ENCODE measurements around the gene DBNL.
A peak's percentile ranks its signal among the peaks of the same experiment; 100 is the strongest.

DBNL gene

DNA sequence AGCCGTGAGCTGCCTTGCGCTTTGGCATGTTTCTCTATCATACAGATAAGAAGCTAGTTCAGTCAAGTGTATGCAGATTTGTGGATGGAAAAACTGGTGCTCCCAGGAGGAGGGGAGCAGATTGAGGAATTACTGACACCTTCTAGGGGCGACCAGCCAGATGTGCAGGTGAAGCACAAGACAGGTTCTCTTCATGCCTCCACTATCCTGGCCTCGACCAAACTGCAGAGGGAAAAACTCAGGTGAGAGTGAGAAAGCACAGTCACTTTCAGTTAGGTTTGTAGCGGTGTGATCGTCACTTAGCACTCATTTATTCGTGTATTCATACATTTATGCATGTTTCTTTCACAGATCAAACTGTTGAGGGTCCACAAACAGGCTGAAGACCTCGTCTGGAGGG is 600 bp upstream of the DBNL start:
- no peak for DNase-seq

DNA sequence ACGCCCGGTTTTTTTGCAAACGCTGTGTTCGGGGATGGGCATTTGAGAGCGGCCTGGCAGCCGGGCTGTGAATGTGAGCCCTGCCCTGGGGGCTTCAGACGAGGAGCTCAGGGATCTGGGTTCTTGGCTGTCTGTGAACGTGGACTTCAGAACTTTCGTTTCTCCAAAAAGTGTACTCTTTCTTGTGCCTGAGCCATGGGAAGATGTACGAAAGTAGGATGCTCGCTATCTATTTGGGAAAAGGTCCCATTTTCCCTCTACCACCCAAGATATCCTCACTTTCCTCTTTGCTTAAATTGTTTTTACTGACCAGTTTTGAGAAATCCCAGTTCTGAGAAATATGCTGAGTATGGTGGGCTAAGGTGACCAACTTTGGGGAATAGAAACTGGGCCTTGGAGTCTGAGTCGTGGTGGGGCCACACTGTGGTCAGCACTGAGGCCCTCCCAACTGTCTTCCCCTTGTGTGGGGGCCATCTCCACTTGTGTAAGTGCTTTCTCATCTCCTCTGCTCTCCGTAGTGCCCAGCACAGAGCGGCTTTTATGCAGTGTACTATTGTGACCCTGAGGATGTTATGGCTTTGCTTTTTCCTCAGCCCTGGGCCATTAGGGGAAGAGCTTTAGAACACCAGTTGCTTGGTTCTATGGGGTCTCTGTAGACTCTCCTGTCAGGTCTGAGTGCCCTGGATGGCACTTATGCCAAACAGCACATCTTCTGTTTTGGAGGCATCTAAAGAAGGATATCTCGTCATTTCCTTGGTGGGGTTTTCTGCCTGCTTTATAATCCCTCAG is 918 bp downstream of the DBNL start:
- DNase-seq: peak in 1 of 2 donors; percentile 36

DNA sequence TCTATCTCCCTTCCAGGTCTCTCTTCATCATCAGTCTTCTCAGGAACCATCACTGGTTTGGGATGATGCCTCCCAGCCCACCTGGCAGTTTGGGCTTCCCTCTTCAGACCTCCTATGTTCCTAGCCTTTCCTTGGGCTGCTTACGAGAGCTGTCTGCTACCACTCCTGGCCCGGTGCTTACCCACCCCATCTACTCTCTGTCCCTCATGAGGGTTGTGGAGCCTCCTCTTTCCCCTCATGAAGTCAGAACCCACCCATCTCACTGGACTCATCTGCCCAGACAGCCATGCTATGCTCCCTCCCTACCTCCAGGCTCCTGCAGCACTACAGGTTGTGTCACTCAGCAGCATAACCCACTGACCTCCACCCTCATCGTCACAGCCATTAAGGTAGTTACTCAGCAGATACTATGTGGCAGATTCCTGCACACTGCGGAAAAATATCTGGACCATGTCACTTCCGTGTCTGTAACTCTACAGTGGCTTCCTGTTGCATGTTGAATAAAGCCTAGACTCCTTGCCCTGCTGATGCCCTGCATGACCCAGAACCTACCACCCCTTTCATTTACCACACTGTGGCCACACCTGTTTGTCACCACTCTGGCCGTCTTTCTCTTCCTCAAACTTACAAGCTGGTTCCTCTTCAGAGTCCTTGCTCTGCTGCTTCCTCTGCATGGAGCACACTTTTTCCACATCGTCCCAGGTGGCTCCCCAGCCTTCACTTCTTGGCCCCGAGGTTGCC is 2.0 kb downstream of the DBNL start:
- peak; percentile 54 to 85 for DNase-seq

DNA sequence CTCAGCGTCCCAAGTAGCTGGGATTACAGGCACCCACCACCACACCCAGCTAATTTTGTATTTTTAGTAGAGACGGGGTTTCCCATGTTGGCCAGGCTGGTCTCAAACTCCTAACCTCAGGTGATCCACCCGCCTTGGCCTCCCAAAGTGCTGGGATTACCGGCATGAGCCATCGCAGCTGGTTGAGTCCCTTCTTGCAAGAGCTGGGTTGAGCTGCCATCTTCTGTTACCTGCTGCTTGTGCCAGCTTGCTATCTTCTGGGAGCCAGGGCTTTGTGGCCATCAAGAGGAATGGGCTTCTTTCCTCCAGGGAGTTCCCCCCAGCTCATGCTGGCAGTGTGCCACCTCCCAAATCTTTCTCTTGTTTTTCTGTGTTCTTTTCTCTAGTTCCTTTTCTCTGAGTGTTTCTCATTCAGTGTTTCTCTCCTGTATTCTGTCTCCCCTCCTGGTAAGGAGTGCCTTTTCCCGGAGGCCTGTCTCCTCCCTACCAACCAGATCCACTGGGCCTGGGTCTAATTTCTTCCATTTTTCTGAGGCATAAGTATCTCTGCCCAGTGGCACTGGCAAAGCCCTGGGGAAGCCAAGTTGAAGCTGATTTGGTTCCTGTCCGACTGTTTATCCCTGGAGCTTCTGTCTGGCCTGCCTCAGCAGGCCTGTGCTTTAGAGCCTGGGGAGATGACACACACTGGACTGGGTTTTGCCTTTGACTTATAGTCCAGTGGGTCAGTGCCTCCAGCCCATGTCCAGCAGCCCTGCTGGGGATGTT is 3.7 kb downstream of the DBNL start:
- DNase-seq: no peak

DNA sequence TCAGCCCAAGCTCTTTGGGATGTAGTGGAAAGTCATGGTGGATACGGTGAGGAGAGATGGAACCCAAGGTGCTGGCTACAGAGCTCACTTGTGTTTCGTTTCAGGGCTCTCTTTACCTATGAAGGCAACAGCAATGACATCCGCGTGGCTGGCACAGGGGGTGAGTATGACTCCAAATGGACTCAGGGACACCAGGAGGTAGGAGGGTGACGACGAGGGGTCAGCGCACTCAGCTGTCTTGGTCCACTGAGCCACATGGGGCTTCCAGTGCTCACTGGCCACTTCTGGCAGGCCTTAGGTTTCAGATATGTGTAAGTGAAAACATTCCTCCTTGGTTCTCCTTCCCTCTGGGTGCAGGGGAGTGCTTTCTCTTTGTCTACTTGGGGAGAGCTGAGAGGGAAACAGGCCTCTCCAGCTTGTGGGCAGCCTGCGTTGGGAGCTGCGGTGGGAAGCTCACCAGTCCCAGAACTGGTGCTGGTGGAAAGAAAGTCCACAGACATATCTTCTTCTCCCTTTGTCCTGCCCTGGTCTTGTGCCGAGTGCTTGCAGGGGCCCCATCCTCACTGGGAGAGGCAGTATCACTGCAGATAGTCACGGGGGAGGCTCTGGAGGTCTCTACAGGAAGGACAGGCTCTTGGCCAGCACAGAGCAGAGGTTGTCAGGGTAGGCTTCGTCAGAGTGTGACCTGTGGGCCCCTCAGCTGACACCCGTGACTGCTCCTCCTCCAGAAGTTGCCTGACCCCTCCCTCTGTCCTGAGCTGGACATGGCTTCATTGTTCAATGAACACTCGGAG is 5.8 kb downstream of the DBNL start:
- DNase-seq: no peak

DNA sequence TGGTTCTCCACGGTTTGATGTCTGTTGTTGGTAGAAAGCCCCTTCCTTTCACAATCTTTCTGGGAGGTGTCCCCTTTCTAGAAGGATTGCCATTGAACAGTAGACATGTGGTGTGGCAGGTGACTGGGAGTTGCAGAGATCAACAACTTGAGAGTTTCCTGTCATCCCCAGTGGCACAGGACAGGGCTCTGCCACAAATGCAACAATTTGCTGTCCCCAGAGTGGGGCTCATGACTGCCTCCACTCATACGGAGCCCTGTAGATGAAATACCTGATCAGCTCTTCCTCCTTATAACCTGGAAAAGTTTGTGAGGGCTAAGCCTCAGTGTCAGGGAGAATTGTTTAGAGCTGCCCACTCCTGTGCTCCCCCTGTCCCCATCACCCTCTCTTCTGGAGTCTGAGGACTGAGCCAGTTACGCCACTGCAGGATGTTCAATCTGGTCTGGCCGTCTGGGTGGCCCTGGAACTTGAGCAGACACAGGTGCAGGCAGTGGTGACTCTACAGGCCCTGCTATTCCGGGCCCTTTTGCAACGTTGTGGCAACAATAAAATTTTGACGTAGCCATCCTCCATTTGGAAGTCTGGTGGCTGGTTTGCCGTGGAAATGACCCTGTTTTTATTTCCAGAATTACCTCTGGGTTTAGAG is 6.5 kb downstream of the DBNL start:
- no peak for DNase-seq

DNA sequence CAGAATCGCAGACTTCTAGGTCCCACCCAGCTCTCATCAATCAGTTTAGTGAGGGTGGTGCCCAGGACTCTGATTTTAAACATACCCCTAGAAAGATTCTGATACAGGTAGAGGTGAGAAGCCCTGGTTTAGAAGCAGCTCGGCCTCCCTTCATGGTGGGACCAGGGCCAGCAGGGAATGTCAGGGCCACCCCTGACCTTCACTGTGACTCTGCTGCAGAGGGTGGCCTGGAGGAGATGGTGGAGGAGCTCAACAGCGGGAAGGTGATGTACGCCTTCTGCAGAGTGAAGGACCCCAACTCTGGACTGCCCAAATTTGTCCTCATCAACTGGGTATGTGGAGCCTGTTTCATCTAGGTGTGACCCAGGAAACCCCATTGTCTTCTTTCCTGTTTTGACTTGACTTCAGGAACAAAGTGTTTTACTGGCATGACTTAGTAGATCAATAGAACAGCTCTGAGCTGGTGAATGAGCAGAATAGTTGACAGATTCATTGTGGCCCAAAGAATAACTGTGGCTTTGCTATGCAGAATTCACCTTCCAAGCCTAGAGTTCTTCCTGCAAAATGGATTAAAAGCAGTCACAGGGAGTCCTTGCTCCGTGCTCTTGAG is 7.2 kb downstream of the DBNL start:
- DNase-seq: no peak

DNA sequence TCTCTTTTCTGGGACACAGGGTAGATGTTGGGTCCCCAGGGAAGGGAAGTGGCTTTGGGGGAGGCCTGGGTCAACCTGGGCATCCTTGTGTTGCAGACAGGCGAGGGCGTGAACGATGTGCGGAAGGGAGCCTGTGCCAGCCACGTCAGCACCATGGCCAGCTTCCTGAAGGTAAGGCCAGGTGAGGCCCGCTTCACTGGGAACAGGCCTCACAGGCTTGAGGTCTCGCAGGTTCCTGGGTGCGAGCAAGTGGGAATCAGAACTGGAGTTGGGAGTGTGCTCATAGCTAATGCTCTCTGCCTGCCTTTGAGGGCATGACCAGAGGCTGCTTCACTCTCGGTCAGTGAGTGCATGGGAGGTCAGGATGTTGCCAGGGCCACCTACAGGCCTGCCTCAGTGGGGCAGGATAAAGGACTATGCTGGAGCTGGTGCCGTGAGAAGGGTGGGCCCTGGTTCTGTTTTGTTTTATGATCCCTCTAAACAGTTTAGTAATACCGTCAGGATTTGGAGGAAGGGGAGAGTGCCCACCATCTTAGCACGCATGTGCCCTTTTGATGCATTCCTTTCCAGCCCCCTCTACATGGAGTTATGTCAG is 8.4 kb downstream of the DBNL start:
- no peak for DNase-seq

DNA sequence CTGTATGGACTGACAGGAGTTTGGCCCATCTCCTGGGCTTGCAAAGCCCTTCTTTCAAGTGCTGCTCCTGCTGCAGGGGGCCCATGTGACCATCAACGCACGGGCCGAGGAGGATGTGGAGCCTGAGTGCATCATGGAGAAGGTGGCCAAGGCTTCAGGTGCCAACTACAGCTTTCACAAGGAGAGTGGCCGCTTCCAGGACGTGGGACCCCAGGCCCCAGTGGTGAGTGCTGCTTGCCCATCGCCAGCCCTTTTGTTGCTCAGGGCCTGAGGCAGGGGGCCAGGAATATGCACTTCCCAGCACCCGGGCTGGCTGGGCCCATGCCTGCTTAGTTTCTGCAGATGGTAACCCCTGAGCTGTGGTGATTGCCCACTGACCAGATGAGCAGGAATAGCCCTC is 12.2 kb downstream of the DBNL start:
- DNase-seq: no peak

DNA sequence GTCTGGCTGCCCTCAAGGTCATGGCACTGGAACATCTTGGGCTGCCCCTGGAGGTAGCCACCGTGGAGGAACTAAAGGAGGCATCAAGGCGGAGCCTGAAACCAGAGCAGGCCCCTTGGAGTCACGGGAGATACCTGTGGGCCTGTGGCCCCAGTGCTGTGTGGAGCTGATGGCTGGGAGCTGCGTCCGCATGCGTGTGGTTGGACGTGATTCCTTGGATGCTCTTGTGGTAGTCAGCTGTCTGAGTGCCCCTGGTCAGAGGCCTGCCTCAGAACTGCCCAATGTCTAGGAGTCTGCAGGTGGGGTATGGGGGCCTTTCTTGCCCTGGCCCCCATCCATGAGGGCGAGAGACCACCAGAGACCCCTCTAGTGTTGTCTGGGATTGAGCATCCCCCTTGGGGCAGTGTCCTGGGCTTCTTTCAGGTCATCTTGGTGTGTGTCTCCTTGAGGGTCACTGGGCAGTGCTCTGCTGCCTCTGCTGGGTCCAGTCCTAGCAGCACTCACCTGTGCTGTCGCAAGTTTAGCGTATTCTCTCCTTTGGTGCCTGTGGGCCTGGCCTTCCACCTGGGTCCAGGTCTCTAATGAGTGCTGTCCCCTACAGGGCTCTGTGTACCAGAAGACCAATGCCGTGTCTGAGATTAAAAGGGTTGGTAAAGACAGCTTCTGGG is 12.8 kb downstream of the DBNL start:
- DNase-seq: no peak

DNA sequence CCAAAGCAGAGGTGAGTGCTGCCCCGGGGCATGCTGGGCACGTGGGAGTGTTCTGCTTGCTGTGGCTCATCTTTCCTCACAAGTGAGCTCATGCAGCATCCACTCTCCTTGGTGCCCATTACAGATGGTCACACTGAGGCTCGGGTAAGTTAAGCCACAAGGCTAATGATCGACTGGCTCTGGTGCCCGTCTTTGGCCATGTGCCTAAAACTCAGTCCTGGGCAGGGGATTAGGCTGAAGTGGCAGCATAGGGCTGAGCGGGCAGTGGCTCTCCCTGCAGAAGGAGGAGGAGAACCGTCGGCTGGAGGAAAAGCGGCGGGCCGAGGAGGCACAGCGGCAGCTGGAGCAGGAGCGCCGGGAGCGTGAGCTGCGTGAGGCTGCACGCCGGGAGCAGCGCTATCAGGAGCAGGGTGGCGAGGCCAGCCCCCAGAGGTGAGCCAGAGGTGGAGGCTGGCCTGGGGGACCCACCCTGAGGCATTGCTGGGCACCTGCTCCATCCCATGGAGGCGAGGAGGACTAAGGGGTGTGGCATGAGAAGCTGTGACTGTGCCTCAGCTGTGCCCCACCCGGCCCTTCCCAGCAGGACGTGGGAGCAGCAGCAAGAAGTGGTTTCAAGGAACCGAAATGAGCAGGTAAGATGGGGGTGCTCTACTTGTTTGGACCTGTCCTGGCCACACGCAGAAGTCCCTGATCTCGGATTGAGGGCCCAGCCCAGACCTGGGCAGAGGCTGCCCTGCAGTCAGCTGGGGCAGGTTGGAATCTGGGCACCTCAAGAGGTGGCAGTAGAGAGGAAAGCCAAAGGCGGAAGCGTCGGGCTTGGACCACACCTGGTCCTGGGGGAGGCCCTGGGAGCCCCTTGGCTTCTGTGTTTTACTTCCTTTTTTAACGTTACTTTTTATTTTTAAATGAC is 13.6 kb downstream of the DBNL start:
- DNase-seq: peak in 1 of 2 donors; percentile 36

DNA sequence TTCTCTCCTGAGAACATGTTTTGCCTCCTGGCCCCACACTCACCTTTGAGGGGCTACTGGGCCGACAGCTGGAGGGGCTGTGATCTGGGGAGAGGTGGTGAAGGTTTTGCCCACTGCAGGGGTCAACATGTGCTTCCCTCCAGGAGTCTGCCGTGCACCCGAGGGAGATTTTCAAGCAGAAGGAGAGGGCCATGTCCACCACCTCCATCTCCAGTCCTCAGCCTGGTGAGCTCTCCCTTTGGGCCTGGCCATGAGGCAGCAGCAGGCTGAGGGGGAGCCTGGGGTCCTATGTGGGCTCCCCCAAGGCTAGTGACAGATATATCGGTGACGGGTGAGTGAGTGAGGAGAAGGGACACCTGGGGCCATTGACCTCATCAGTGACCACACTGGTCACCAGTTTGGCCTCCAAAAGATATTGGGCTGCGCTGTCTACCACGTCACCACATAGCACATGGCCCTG is 14.3 kb downstream of the DBNL start:
- DNase-seq: no peak

DNA sequence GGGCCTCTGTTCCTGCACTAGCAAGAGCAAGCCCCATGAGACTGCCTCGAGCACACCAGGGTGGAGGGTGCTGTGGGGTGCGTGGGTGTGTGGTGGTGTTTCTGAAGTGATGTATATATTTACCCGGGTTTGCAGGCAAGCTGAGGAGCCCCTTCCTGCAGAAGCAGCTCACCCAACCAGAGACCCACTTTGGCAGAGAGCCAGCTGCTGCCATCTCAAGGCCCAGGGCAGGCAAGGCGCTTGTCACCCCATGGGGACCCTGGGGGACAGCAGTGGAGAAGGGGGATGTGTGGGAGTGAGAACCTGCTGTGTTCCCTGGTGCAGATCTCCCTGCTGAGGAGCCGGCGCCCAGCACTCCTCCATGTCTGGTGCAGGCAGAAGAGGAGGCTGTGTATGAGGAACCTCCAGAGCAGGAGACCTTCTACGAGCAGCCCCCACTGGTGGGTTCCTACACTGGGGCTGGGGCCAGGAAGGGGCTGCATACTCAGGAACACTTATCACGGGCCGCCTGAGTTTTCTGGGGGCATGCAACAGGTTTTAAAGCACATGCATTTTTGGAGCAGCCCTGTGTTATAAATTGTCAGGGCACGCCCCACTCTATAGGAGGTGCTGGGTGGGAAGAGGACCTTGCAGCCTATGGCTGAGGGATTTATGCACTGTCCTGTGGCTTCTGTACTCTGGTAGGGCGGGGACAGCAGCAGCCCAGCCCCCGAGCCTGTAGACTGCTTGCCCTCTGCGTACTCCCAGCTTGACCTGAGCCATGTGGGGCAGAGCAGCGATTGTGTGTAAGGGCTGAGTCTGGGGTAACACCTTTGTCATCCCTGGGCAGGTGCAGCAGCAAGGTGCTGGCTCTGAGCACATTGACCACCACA is 15.0 kb downstream of the DBNL start:
- DNase-seq: peak in 1 of 2 donors; percentile 73

DNA sequence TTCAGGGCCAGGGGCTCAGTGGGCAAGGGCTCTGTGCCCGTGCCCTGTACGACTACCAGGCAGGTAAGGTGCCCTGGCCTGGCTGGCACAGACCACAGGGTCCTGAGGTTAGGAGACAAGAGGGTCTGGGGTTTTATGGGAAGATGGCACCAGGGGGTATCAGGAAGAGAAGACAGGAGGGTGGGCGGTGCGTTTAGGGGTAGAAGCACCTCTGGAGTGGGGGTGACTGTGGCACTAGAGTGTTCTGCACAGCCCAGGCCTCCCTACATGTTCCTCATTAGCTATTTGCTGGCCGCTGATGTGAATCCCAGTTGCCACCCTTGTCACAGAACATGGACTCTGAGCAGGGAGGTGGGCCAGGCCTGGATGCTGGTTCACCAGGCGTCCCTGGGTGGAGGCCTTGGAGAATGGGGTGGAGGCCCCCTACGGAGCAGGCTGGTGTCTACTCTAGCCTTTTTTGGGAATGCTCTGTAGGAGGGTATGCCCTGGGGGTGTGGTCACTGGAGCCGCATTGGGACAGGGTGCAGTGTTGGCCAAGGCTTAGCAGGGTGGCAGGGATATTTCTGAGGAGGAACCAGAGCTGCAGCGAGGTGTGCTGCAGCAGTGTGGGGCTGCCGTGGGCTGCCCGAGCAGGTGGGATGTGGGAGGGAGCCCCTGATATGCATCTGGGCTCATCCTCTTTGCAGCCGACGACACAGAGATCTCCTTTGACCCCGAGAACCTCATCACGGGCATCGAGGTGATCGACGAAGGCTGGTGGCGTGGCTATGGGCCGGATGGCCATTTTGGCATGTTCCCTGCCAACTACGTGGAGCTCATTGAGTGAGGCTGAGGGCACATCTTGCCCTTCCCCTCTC is 15.8 kb downstream of the DBNL start:
- no peak for DNase-seq

DNA sequence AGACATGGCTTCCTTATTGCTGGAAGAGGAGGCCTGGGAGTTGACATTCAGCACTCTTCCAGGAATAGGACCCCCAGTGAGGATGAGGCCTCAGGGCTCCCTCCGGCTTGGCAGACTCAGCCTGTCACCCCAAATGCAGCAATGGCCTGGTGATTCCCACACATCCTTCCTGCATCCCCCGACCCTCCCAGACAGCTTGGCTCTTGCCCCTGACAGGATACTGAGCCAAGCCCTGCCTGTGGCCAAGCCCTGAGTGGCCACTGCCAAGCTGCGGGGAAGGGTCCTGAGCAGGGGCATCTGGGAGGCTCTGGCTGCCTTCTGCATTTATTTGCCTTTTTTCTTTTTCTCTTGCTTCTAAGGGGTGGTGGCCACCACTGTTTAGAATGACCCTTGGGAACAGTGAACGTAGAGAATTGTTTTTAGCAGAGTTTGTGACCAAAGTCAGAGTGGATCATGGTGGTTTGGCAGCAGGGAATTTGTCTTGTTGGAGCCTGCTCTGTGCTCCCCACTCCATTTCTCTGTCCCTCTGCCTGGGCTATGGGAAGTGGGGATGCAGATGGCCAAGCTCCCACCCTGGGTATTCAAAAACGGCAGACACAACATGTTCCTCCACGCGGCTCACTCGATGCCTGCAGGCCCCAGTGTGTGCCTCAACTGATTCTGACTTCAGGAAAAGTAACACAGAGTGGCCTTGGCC is 16.6 kb downstream of the DBNL start:
- no peak for DNase-seq

DNA sequence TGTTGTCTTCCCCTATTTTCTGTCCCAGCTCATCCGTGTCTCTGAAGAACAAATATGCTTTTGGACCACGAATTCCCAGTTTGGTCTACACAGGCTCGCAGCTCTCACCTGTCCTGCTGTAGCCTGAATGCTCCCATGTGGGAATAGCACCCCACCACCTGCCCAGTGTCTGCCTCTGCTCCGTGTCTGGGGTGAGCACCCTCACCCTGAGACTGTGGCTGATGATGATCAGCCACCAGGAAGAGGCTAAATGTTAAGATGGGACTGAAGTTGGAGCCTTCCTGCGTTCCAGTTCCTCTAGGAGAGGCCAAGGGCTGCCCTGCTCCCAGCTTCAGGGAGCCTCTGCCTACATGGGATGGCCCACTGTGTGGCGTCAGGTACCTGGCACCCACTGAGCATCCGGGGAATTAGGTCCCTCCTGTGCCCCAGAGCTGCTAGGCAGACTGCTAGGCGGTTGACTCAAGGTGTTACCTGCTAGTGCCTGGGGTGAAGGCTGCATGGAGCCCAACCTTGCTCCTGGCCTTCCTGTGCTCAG is 17.2 kb downstream of the DBNL start:
- no peak for DNase-seq

Data from CD4-positive, alpha-beta T cell treated with Interleukin-1 beta for 1 hour (primary cell).